ENCODE results near the gene DRGX. TPM values are rescaled to one million over a fixed set of nuclear protein-coding genes. Genes with fewer than 3 reads are reported as not detected.

Gene DRGX
- total and polyA plus RNA-seq, 2 donors (not counting 3 experiments of a cell fraction or from before 2014, with no cell fraction given) = not detected

DNA sequence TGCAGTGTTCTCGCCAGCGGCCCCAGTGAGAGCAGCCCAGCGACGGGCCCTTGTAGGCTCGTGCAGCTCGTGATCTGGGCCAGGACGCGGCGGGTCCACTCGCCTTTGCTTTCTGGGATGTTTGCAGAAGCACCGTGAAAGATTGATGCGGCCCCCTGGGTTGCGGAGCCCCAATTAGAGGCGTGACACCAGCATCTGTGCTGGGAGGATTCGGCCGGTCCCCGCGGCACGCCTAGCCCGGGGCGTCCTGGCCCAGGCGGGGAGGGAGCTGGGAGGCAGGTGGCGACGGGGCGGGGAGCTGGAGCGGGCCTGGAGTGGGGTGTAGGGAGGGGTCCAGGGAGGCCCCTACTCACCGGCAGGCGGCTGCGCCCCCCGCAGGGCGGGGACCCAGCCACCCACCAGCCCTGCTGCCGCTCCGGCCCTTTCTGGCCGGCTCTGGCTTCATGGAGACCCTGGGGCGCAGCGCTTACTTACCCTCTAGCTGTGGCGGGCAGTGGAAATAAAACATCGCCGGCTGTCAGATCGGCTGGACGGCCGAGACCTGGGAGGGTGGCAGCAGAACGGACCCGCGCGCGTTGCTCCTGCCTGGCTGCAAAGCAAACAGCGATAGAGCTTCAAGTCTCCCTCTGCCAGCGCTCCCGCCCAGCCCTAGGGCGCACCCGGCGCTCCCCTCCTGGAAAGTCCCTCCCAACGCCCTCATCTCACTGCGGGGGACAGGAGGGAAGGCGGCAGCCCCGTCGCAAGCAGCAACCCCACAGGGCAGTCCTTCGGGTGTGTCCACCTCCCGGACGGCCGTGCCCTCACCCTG is 752 bp downstream of the DRGX start:
- no peak for FAIRE-seq
- ChIA-PET POLR2A (no interaction called here), CTCF (interaction anchor here (1.3 kb wide), 1 partner anchor 13 kb away, joined by 12 read pairs; no protein-coding TSS in a partner anchor)
- no TSS peak for BruUV-seq (replicated peaks)
- no peak overlapping the region for H3K9ac ChIP-seq (replicated peaks; ENCODE audit: extremely low read depth, insufficient read depth, low read length)
- H2AFZ ChIP-seq (ENCODE audit: low read depth, low read length) = no peak overlapping the region
- intact Hi-C loops (cut with micrococcal nuclease) = no loop called here
- no peak overlapping the region for H3K4me2 ChIP-seq (ENCODE audit: insufficient read depth, low read length)
- H3K27me3 ChIP-seq (ENCODE audit: control insufficient read depth in 2 of 2, insufficient read depth in 2 of 2, low read length in 2 of 2) = peaks cover 63 to 85% of the 10 kb centered on the region in 2 experiments
- dilution Hi-C loops (cut with MboI; ENCODE audit: extremely low pct_ligation_motif_present, low sequenced_read_pairs) = no loop called here
- H3K27ac ChIP-seq (ENCODE audit: insufficient read depth, low read depth, low read length) = no peak overlapping the region
- H3K36me3 ChIP-seq (ENCODE audit: control insufficient read depth in 2 of 2, extremely low read depth in 1 of 2, insufficient read depth in 2 of 2, low read length in 2 of 2) = no peaks in the 10 kb centered on the region
- peaks cover 3% of the 10 kb centered on the region for H3K4me1 ChIP-seq (ENCODE audit: control insufficient read depth, extremely low read depth, insufficient read depth, low read length)
- no peaks in the 10 kb centered on the region for H3K9me1 ChIP-seq (replicated peaks; ENCODE audit: control insufficient read depth, extremely low read depth, insufficient read depth, low read length)
- H3K4me3 ChIP-seq (replicated peaks in 1 of 3; ENCODE audit: insufficient read depth in 1 of 3, low read depth in 1 of 3, low read length in 3 of 3) = no peak overlapping the region
- H3K79me2 ChIP-seq (ENCODE audit: control insufficient read depth, insufficient read depth, low read length) = no peaks in the 10 kb centered on the region
- H4K20me1 ChIP-seq (replicated peaks; ENCODE audit: control insufficient read depth, extremely low read depth, insufficient read depth, low read length) = no peaks in the 10 kb centered on the region
- H3K9me3 ChIP-seq (replicated peaks; ENCODE audit: control insufficient read depth, insufficient read depth, low read length) = no peaks in the 10 kb centered on the region
- TF ChIP-seq FOS (IDR thresholded peaks at IDR 0.05; ENCODE audit: borderline replicate concordance, insufficient read depth, low read length) = no peak
- peak; percentile 99 for TF ChIP-seq EZH2 (IDR thresholded peaks at IDR 0.05; ENCODE audit: borderline replicate concordance, low read depth, low read length, severe bottlenecking)
- TF ChIP-seq, protein P1, sequence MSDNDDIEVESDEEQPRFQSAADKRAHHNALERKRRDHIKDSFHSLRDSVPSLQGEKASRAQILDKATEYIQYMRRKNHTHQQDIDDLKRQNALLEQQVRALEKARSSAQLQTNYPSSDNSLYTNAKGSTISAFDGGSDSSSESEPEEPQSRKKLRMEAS (IDR thresholded peaks at IDR 0.05; ENCODE audit: insufficient read depth, insufficient read length) = no peak
- no peak for TF ChIP-seq MYC (IDR thresholded peaks at IDR 0.05; ENCODE audit: low read depth, low read length)
- no peak for TF ChIP-seq JUN (IDR thresholded peaks at IDR 0.05; ENCODE audit: borderline replicate concordance, insufficient read depth, insufficient read length, low read depth)
- no peak for TF ChIP-seq POLR2A (IDR thresholded peaks at IDR 0.05; ENCODE audit: low read depth, low read length)
- DNase-seq (ENCODE audit: low read depth, low spot score) = no peak

- ChIA-PET CTCF (no interaction called here), POLR2A (no interaction called here)
- Histone ChIP-seq H3K4me1 (ENCODE audit: control insufficient read depth, extremely low read depth, insufficient read depth, low read length) (peaks cover 3% of the 10 kb centered on the region), H3K27me3 (ENCODE audit: control insufficient read depth in 2 of 2, insufficient read depth in 2 of 2, low read length in 2 of 2) (peaks cover 51 to 71% of the 10 kb centered on the region in 2 experiments), H3K27ac (ENCODE audit: insufficient read depth, low read depth, low read length) (no peak overlapping the region), H3K4me2 (ENCODE audit: insufficient read depth, low read length) (no peak overlapping the region), H2AFZ (ENCODE audit: low read depth, low read length) (no peak overlapping the region), H3K79me2 (ENCODE audit: control insufficient read depth, insufficient read depth, low read length) (no peaks in the 10 kb centered on the region), H3K9me3 (replicated peaks; ENCODE audit: control insufficient read depth, insufficient read depth, low read length) (no peaks in the 10 kb centered on the region), H3K9ac (replicated peaks; ENCODE audit: extremely low read depth, insufficient read depth, low read length) (no peak overlapping the region), H3K4me3 (replicated peaks in 1 of 3; ENCODE audit: insufficient read depth in 1 of 3, low read depth in 1 of 3, low read length in 3 of 3) (no peak overlapping the region), H3K9me1 (replicated peaks; ENCODE audit: control insufficient read depth, extremely low read depth, insufficient read depth, low read length) (no peaks in the 10 kb centered on the region), H4K20me1 (replicated peaks; ENCODE audit: control insufficient read depth, extremely low read depth, insufficient read depth, low read length) (no peaks in the 10 kb centered on the region), H3K36me3 (ENCODE audit: control insufficient read depth in 2 of 2, extremely low read depth in 1 of 2, insufficient read depth in 2 of 2, low read length in 2 of 2) (no peaks in the 10 kb centered on the region)
- FAIRE-seq = no peak
- TF ChIP-seq GATA2 (IDR thresholded peaks at IDR 0.05; ENCODE audit: insufficient read depth, insufficient read length, low read depth, low read length) = no peak
- TF ChIP-seq, protein P1 (IDR thresholded peaks at IDR 0.05; ENCODE audit: insufficient read depth, insufficient read length) = no peak
- no peak for TF ChIP-seq EZH2 (IDR thresholded peaks at IDR 0.05; ENCODE audit: borderline replicate concordance, low read depth, low read length, severe bottlenecking)
- TF ChIP-seq, protein P2, sequence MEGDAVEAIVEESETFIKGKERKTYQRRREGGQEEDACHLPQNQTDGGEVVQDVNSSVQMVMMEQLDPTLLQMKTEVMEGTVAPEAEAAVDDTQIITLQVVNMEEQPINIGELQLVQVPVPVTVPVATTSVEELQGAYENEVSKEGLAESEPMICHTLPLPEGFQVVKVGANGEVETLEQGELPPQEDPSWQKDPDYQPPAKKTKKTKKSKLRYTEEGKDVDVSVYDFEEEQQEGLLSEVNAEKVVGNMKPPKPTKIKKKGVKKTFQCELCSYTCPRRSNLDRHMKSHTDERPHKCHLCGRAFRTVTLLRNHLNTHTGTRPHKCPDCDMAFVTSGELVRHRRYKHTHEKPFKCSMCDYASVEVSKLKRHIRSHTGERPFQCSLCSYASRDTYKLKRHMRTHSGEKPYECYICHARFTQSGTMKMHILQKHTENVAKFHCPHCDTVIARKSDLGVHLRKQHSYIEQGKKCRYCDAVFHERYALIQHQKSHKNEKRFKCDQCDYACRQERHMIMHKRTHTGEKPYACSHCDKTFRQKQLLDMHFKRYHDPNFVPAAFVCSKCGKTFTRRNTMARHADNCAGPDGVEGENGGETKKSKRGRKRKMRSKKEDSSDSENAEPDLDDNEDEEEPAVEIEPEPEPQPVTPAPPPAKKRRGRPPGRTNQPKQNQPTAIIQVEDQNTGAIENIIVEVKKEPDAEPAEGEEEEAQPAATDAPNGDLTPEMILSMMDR (IDR thresholded peaks at IDR 0.05; ENCODE audit: extremely low read depth in 1 of 2, insufficient read depth in 1 of 2, low read depth in 1 of 2, low read length in 2 of 2) = no peak
- no peak for TF ChIP-seq MYC (IDR thresholded peaks at IDR 0.05; ENCODE audit: low read depth, low read length)
- no peak for TF ChIP-seq JUN (IDR thresholded peaks at IDR 0.05; ENCODE audit: borderline replicate concordance, insufficient read depth, insufficient read length, low read depth)
- no peak for TF ChIP-seq POLR2A (IDR thresholded peaks at IDR 0.05; ENCODE audit: low read depth, low read length)
- TF ChIP-seq POLR2AphosphoS5 (IDR thresholded peaks at IDR 0.05; ENCODE audit: insufficient read depth, low read depth, low read length) = no peak
- no peak for TF ChIP-seq FOS (IDR thresholded peaks at IDR 0.05; ENCODE audit: borderline replicate concordance, insufficient read depth, low read length)
- intact Hi-C loops (cut with micrococcal nuclease) (no loop called here), dilution Hi-C loops (cut with MboI; ENCODE audit: extremely low pct_ligation_motif_present, low sequenced_read_pairs) (no loop called here)
- DNase-seq (ENCODE audit: low read depth, low spot score) = no peak
- BruUV-seq (replicated peaks) = no TSS peak
Observed at GRCh38 chr10:49393757-49394156, 2.1 kb downstream of the DRGX start.

All from endothelial cell of umbilical vein (primary cell).